NCI-H146 treated with DMSO at 0.1 percent for 48 hours (cell line): ENCODE measurements around the gene GJC2.

Experiments
- DNase-seq: peaks from one replicate; lab custom pipeline; 2025; ENCODE audit not compliant: unreplicated experiment; lab: John Stamatoyannopoulos, UW

Gene GJC2

GRCh38 chr1:228112617-228113016 is 37.1 kb upstream of the GJC2 start:
- DNase-seq: no peak

GRCh38 chr1:228114827-228115226 is 34.9 kb upstream of the GJC2 start:
- no peak for DNase-seq

- no peak for DNase-seq
Measured at GRCh38 chr1:228117335-228117734, 32.4 kb upstream of the GJC2 start.

- no peak for DNase-seq
Measured at GRCh38 chr1:228118040-228118439, 31.7 kb upstream of the GJC2 start.

GRCh38 chr1:228120351-228120750 is 29.4 kb upstream of the GJC2 start:
- no peak for DNase-seq

GRCh38 chr1:228120857-228121489 is 28.8 kb upstream of the GJC2 start:
- no peak for DNase-seq

- DNase-seq: no peak
Measured at GRCh38 chr1:228122921-228123441, 26.7 kb upstream of the GJC2 start.

- DNase-seq: no peak
Measured at GRCh38 chr1:228123505-228123904, 26.2 kb upstream of the GJC2 start.

GRCh38 chr1:228125185-228125584 is 24.5 kb upstream of the GJC2 start:
- no peak for DNase-seq

GRCh38 chr1:228131766-228132165 is 18.0 kb upstream of the GJC2 start:
- no peak for DNase-seq

GRCh38 chr1:228134591-228134990 is 15.1 kb upstream of the GJC2 start:
- DNase-seq: no peak

GRCh38 chr1:228136901-228137300 is 12.8 kb upstream of the GJC2 start:
- no peak for DNase-seq

GRCh38 chr1:228139406-228139930 is 10.3 kb upstream of the GJC2 start:
- no peak for DNase-seq

- DNase-seq: peak; percentile 93
Measured at GRCh38 chr1:228139931-228140723, 9.6 kb upstream of the GJC2 start, which contains the start of gene GUK1. TSS of gene GUK1 (plus strand) at chr1:228140279. CDS start at chr1:228140303, 24 bp downstream.

GRCh38 chr1:228140724-228141225 is 9.0 kb upstream of the GJC2 start:
- DNase-seq: no peak

- no peak for DNase-seq
Measured at GRCh38 chr1:228141226-228142044, 8.3 kb upstream of the GJC2 start.

GRCh38 chr1:228142155-228142691 is 7.5 kb upstream of the GJC2 start:
- DNase-seq: no peak

- DNase-seq: no peak
Measured at GRCh38 chr1:228142701-228143136, 7.0 kb upstream of the GJC2 start.

- DNase-seq: no peak
Measured at GRCh38 chr1:228143480-228144192, 6.1 kb upstream of the GJC2 start.
